Thoracic aorta (tissue), 2 donors: ENCODE data around the gene TSPAN4. TPM values are rescaled to one million over a fixed set of nuclear protein-coding genes. Genes with fewer than 3 reads are reported as not detected.

Source experiments
- ATAC-seq: fragments of 150-250 bp; one replicate; pipeline ENCODE4 v1.8.0; 2017; ENCODE audit warnings: low read depth; ENCODE audit not compliant: insufficient number of reproducible peaks, low FRiP score
- DNase-seq: peaks from one replicate; pipeline ENCODE4 v3.0.0-alpha.2; 2020; ENCODE audit warnings: low spot score
- H3K27ac ChIP-seq, 2 donors: fragments of 200-600 bp; sonication (generic); 1 replicate in 1 of 2; 2 replicates in 1 of 2; pipeline ENCODE4 v1.5.1; 2016; ENCODE audit warnings: mild to moderate bottlenecking in 2 of 2, moderate library complexity in 2 of 2
- H3K27me3 ChIP-seq: fragments of 200-600 bp; sonication (generic); replicated peaks from 2 replicates; pipeline ENCODE4 v1.6.0; 2016; ENCODE audit warnings: mild to moderate bottlenecking; ENCODE audit not compliant: insufficient read depth
- H3K36me3 ChIP-seq: fragments of 200-600 bp; sonication (generic); one replicate; pipeline ENCODE4 v1.5.1; 2016
- H3K4me1 ChIP-seq, 2 donors: fragments of 200-600 bp; sonication (generic); 1 replicate in 1 of 2; 2 replicates in 1 of 2; pipeline versions ENCODE4 v1.5.1 to v1.6.0; 2016; ENCODE audit warnings: low read depth in 2 of 2, mild to moderate bottlenecking in 1 of 2; ENCODE audit not compliant: control insufficient read depth in 1 of 2
- H3K4me3 ChIP-seq: fragments of 200-600 bp; sonication (generic); 2 replicates; pipeline ENCODE4 v1.5.1; 2016; ENCODE audit warnings: mild to moderate bottlenecking
- H3K9me3 ChIP-seq: fragments of 200-600 bp; sonication (generic); 2 replicates; pipeline ENCODE4 v1.5.1; 2016
- CTCF ChIP-seq: fragments of 200-600 bp; sonication (generic); IDR thresholded peaks from one replicate; pipeline ENCODE4 v1.5.1; 2019; ENCODE audit warnings: antibody characterized with exemption
- total RNA-seq, 2 donors: library from RNA; depleted of rRNA; stranded (reverse); fragments of >200 nt; gene quantifications; one replicate each; pipeline versions ENCODE4 v1.1.0 to v1.2.3, GENCODE V29; 2016

The TSPAN4 gene
- total RNA-seq, 2 donors from 2014 or later = 55.5 to 107 TPM

GRCh38 chr11:831118-831864, 11.4 kb upstream of the TSPAN4 start:
- H3K36me3 ChIP-seq = peaks cover 2% of the 10 kb centered on the region
- H3K4me3 ChIP-seq = no peak overlapping the region
- no peaks in the 10 kb centered on the region for H3K9me3 ChIP-seq
- no peak for TF ChIP-seq CTCF
- no peak for DNase-seq
- H3K4me1 ChIP-seq = peaks cover 52 to 84% of the 10 kb centered on the region in 2 donors
- peaks cover 6% of the 10 kb centered on the region for H3K27me3 ChIP-seq
- ATAC-seq = no peak
- H3K27ac ChIP-seq = no peak overlapping the region

GRCh38 chr11:831961-832528, 10.6 kb upstream of the TSPAN4 start:
- Histone ChIP-seq H3K36me3 (peaks cover 10% of the 10 kb centered on the region), H3K4me3 (peak overlapping the region; percentile 94), H3K9me3 (no peaks in the 10 kb centered on the region), H3K4me1 (peaks cover 46 to 82% of the 10 kb centered on the region in 2 donors), H3K27ac (peak overlapping the region in 1 of 2 donors; percentile 66), H3K27me3 (no peaks in the 10 kb centered on the region)
- no peak for TF ChIP-seq CTCF
- no peak for DNase-seq
- no peak for ATAC-seq

- DNase-seq (no peak), ATAC-seq (no peak)
- Histone ChIP-seq H3K27ac (peak within 1 kb of the TSS; percentile 97 to 99), H3K4me1 (peaks cover 40 to 76% of the 10 kb centered on the region in 2 donors), H3K27me3 (no peaks in the 10 kb centered on the region), H3K4me3 (peak within 1 kb of the TSS; percentile 94), H3K36me3 (peaks cover 15% of the 10 kb centered on the region), H3K9me3 (no peaks in the 10 kb centered on the region)
- no peak for TF ChIP-seq CTCF
Observed at GRCh38 chr11:832529-833113, 10.0 kb upstream of the TSPAN4 start, which contains the start of gene CD151. CD151 (plus strand) TSS chr11:832952; CDS start chr11:836070, 3,118 bp downstream.

GRCh38 chr11:833114-833791, 9.4 kb upstream of the TSPAN4 start:
- Histone ChIP-seq H3K36me3 (peaks cover 17% of the 10 kb centered on the region), H3K4me1 (peaks cover 40 to 74% of the 10 kb centered on the region in 2 donors), H3K27ac (peak overlapping the region; percentile 97 to 99), H3K9me3 (no peaks in the 10 kb centered on the region), H3K4me3 (peak overlapping the region; percentile 94), H3K27me3 (no peaks in the 10 kb centered on the region)
- TF ChIP-seq CTCF = no peak
- ATAC-seq (peak; percentile 15), DNase-seq (no peak)
